ENCODE results near the gene SORCS1.
"Not testable (repeated sequence)": the region's sequence is repeated elsewhere in the genome, so short reads cannot be mapped to it uniquely, and the experiment has no call there.

The SORCS1 gene

DNA sequence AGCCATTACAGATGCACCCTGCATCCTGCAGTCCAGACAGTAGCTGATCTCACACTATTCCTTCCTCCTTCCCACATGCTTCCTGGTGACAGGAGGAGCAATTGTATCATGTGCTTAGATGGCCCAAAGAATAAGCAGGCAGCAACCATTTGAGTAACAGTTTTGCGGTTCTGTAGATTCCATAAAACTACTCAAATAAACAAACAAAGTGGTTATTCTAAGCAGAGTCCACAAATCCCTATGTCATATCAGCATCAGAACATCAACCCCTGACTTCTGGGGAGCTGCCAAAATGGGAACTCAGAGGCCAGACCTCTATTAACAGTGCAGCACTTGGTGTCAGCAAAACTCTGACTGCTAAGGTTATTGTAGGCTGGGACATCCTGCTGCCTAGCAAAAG, 226.0 kb downstream of the SORCS1 start:
- DNase-seq: no peak

DNA sequence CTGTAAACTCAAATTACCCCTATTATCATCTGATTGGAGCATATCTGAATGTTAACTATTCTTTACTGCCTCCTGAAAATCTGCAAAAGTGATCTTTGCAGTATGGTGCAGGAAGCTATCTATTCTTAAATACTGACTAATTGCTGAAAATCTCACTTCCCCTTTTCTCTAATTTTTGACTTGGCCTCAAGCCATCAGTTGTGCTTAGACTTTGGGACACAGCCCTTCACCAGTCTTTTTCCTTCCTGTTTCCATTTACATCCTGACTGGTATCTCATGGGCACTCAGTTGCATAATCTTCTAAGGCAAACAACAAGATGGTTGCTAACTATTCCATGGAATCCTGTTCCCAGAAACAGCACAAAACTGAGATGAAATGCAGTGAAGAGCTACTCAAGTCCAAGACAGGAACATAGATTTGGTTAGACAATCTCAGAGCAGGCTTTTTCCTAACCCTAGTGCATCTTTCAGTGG, 228.5 kb downstream of the SORCS1 start:
- DNase-seq: no peak

DNA sequence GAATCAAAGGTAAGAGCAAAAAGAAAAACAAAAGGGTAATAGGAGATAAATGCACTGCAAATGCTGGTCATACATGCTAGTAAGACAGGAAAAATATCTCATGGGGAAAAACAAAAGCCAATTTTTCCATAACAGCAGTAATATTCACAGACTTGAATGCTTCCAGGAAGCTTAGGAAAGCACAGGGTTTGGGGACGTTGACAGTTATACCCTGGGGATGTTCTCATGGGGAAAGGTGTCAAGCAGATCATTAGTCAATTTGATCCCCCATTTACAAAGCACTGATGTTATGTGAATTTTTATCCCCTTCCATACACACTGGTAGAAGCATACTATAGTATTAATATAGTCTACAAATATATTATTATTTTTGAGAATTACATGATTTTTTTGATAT, 232.7 kb downstream of the SORCS1 start:
- no peak for DNase-seq

DNA sequence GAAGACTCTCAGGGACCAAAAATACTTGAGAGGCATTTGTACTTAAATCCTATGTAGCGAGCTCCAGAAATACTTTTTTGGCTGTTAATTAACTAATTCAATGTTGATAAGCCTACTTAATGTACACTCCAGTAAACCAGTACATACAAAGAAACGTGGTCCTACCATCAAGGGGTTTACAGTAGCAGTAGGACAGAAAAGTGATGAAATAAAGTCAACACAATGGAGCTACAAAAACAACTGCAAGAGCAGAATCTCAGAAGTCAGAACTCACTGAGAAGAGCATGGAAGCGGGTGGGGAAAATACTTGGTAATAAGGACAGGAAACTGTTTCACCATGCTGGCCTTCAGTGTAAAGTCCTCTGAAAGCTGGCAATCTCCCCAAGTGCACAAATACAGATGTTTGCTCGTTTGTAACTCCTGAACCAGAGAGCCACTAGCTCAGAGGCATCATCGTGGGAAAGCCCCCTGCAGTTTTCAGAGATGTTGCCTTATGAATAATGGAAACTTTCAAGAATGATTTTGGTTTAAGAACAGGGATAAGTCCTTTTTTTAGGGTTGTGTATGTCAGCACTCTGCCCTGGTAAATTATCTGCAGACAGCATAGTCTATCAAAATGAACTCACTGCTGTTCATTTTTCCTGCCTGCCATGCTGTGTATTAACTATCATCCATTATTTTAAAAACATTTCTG, 233.2 kb downstream of the SORCS1 start:
- no peak for DNase-seq

DNA sequence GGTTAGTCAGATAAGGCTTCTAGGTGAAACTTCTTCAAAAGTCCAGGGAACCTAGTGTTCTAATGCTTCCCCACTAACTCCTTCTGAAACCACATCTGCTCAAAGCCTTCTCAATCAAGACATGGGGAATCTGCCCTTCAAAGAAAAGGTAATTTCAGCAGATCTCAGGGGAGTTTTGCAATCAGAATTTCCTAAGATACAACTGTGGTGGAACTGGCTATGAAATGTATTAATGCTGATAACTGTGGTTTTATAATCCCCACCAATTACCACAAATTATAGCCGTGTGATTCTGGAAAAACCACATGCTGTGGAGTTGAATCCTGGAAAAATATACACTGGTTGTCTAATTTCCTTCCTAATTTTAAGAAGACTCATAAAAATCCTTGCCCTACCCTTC, 233.8 kb downstream of the SORCS1 start:
- no peak for DNase-seq

DNA sequence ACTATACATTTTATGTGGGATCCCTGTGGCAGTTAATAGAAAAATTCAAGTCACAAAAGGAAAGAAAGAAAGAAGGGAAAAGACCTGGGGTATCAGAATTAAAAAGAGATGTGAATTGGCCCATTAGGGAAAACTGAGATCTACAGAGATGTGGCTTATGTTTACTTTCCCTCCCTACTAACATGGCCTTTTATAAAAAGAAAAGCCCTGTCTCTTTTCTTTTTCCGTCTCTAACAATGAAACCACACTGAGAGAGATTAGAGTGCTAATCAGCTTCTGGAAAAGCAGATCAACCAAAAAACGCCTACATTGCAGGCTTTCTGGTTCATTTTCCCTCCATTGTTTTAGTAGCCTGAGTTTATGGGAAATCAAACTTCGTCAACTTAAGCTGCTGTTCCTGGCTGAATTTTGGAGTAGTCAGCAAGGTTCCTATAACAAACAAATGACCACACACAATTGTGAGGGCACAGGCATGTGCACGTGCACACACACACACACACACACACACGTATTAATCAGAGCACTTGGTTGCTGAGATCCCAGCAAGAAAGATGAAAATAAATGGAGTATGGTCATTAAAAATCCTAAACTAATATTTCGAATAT, 235.1 kb downstream of the SORCS1 start:
- DNase-seq: no peak

DNA sequence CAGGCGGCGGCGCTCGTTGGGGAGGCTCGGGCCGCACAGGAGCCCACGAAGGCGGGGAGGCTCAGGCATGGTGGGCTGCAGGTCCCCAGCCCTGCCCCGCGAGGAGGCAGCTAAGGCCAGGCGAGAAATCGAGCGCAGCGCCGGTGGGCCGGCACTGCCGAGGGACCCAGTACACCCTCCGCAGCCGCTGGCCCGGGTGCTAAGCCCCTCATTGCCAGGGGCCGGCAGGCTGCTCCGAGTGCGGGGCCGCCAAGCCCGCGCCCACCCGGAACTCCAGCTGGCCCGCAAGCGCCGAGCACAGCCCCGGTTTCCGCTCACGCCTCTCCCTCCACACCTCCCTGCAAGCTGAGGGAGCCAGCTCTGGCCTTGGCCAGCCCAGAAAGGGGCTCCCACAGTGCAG, 236.4 kb downstream of the SORCS1 start:
- not testable (repeated sequence) for DNase-seq

DNA sequence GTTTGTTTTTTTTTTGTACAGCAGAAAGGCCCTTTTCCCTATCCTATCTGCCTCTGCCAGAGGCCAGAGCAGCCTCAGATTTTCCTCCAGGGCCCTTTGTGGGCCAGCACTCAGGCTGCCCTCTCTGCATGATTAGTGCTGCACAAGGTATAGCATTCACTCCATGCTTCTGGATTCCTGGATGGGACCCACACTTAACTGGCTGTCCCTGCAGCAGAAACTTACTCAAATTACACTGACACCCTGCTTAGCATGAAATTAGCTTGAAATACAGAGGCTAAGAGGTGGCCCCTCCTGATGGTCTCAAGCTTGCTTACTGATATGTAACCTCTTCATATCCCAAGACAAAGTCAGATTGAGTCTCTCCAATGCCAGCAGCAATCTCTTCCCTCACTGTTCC, 239.3 kb downstream of the SORCS1 start:
- no peak for DNase-seq

DNA sequence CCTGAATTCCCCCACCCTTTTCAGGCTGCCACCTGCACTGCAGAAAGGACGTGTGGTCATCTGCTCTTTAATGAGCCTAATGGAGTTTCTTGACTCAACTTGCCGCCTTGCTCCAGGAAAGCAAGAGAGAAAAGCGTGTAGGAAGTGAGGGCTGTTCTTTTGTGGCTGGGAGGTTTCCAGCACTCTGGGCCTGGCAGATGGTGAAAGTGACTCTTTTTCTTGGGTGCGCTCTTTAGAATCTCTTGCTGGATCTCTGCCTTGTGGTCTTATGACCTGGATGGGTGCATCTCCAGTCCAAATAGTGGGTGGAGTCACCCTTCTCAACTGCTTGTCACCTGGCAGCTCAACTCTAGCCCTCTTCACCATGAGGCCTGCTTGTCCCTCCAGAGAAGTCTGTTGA, 244.0 kb downstream of the SORCS1 start:
- DNase-seq: no peak

DNA sequence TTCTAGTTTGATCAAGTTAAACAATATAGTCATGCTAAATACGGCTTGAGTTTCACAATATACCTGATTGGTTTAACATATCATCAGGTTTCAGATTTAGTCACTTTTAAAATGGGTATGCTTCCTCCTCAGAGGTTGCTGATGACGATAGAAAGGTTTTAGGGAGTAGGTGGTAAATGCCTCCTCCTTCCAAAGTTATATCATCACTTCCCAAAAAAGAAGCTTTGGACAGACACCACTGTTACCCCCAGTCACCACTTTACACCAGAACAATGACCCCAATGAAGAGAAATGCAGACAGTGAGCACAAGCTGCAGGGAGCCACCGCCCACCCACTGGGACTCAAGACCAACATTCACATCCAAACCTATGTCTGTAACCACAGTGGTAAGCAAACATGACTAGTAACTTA, 244.6 kb downstream of the SORCS1 start:
- DNase-seq: no peak

DNA sequence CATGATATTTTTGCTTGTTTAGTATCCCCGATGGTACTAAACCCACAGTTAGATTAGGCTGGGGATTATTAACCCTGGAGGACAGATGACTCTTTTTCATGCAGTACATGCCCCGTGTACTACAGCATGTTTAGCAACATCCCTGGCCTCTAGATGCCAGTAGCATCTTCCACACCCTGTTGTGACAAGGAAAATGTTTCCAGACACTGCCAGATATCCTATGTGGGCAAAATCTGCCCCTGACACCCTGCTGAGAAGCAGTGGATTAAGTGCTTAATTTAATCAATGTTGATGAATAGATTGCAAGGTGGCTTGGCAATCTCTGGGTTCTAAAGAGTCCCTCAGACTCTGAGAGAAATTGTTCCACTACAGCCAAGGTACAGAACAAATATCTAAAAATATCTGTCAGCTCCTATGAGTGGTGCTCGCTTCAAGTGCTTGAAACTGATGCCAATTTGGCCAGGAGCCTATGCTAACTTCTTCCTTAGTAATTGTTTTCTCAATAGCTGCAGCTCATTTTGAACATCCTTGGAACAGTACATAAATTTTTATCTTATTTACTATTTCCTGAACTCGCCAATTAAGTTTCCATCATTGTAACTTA, 247.0 kb downstream of the SORCS1 start:
- DNase-seq: no peak

DNA sequence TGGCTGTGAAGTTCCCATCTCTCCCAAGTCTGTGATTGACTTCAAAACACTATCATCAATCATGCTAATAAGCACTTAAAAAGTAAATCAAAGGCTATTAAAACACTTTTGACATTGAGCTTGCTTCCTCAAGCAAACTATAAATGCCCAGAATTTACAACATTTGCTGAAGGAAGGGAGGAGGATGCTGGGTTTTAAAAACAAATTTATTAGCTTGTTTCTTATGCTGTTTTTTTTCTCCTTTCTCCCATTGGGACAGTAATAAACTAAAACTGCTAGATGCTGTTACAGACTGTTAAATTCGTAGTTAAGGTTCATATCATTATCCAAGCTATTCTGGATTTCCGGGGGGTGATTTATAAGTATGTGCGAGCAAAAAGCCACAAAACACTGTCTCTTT, 250.5 kb downstream of the SORCS1 start:
- no peak for DNase-seq

DNA sequence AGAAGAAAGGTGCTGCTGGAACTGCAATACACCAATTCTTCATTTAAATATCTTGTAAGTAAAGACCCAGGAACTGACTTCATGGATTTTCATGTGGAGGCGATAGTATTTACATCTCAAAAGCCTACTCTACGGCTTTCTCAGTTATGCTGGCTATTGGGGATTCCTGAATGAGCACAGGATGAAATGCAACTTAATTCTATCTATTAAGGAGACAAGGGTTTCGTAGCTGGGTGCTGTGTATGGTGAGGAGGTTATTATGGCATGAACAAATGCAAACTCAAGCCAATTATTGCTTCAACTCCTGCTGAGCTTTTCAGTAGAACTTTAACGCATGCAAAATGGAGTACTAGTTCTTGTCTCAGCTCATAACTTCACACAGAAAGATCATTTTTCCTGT, 251.2 kb downstream of the SORCS1 start:
- no peak for DNase-seq

DNA sequence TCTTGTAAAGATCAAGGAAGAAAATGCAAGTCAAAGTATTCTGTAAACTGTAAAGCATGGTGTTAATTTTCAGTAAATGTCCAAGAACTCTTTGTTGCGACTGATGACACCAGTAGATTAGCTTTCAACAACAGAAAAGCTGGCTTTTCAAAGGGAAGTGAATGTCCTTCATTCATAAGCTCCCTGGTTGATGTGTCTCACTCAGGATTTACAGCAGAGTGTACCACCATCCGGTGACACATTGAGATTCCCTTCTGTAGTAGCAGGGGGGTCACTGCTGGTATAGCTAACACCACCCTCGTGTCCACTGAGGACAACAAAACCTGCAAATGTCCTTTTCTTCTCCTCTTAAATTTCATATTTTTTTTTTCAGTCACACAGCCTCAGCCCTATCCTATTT, 253.4 kb downstream of the SORCS1 start:
- no peak for DNase-seq

DNA sequence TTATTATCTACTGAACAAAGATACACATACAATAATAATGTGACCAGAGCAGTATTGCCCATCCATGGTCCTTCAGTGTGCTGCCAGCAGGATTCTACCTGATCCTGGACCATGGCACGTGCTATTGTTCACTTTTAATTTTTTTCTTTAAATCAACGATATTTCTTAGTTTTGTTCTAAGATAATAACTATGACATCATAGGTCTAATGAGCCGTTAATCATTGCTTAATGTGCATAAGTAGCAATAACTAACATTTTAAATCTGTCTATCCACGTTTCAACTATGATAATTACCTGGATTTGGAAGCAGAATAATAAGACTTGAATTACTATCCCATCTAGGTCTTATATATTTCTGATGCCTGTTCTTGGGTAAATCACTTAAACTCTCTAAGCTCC, 253.8 kb downstream of the SORCS1 start:
- no peak for DNase-seq

DNA sequence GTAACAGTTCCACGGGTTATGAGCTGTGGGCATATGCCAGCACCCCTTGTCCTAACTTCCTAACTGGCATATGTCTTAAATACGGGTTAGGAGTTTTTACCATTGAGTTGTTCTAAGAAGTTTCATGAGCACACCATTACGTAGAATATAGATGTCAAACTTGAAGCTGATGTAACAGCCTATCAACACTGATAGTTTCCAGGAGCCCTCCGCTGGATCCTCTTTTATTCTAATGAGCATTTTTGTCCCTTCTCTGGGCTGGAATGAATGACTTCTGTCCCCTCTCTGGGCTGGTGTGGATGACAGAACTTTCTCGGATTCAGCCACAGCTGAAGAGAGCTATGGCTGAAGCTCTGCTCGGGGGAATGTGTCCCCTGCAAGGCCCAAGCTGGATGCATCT, 256.3 kb downstream of the SORCS1 start:
- no peak for DNase-seq

DNA sequence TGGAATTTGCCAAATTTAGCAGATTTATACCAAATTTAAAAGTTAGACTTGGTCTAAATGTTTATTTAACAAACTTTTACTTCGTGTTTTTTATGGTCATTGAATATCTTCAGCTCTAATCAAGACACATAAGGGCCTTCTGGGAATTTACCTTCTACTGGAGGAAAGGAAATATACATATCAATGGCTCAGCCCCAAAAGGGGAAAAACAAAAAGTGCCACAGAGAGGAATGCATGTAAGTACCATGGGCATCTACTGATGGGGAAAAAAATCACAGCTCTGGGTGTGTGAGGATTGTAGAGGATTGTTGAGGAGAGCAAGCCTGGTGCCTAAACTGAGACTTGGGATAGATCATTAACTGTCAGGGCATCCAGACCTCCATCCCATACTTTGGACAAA, 260.3 kb downstream of the SORCS1 start:
- no peak for DNase-seq

DNA sequence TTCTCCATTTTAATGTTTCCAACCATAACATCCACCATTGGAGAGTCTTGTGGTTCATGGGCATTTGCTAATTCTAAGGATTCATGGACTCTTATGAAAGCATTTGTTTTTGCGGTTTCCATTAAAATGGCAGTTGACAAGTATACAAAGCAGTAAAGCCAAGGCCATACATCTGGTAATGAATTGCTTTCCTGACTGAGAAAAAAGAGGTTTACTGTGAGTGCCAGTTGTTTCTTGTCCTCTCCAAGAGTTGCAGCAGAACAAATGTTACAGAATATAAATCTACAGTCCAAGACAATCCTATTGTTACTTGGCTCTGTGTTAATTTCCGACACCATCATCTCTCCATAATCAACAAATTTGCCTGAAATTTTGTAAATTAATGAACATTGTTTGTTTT, 261.3 kb downstream of the SORCS1 start:
- no peak for DNase-seq

DNA sequence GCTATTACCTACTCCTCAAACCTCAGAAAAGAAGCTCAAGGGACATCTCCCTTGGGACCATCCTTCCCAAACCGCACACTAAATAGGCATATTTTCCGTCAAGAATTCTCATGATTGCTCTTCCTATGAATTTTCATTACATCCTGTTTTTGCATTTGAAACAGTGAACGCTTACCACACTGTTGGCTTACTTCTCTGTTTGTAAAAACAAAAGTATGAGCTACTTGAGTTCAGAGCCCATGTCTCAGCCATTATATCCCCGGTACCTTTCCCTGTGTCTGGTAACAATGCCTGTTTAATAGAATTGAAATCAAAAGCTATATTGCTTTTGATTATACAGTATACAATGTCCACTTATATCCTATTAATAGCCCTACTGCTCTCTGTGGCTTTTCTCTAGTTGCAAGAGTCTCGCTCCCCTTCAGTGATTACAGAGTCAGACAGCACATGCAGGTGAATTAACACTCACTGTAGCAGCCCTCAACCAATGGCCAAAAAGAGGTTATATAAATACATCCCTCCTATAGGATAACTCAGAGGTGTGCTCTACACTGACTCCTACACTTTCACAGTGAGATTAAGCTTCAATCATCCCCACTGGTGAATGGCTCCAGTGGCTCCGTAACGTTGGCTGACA, 264.4 kb downstream of the SORCS1 start:
- DNase-seq: no peak

DNA sequence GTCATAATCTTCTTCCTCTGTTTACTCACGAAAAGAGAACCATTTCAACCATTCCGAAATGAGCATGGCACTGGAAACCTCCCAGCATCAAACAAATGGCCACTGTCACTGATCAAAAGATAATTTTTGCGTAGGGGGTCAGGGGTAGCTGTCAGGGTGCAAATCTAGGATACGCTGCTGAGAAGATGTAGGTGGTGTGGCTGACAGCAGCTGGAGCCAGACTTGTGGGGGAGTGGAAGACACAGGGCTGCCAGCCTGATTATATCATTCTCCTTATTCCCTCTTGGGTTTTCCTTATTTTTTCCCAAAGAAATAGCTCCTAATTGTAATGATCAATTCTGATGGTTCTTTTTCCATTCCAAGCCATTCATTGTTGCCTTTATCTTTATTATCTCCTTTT, 266.1 kb downstream of the SORCS1 start:
- DNase-seq: no peak

DNA sequence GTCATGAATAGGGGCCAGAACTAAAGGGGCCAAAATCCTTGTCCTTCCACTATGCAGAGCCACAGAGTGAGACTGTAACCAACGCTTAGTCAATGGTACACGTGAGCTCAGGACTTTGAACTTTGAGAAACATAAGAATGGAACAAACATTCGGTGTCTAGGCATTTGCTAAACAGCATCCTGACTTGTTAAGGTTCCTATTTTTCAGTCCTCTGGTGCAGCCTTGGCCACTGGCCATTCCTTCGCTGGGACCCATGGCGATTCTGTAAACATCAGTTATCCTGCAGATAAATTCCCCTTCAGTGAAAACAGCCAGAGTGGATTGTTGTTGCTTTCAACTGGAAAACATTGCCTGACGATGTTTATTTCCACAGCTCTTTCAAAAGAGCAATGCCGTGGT, 266.8 kb downstream of the SORCS1 start:
- no peak for DNase-seq

DNA sequence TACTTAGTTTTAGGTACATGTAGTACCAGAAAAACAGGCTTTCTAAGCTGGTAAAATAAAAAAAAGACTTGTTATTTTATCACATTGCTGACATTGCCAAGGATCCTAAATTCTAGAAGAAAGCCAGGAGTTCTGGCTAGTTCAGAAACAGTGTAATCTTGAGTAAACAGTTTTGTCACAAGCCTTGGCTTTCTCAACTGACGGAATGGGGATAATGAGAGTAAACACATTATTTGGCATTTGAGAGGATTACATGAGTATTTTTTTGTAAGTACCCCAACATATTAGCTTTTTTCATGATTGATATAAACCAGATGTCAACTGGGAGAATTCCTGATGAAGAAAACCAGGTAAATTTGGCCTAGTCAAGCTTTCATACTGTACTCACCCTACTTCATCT, 269.8 kb downstream of the SORCS1 start:
- DNase-seq: no peak

DNA sequence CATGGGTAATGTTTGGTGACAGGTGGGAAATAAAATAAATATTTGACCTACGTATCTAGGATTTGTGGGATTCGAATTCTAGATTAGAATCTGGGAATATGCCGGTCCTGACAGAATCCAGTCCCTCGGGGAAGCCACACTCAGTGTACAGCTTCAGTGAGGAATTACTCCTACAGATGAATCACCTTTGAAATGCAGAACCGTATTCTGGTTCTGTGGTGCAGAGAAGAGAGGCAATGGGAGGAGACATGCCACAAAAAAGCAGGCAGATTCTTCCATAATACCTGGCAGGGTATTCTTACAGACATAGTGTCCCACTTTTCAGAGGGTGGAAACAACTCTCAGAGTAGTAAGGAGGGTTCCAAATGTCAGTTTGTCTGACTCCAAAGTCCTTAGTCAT, 286.9 kb downstream of the SORCS1 start:
- no peak for DNase-seq

DNA sequence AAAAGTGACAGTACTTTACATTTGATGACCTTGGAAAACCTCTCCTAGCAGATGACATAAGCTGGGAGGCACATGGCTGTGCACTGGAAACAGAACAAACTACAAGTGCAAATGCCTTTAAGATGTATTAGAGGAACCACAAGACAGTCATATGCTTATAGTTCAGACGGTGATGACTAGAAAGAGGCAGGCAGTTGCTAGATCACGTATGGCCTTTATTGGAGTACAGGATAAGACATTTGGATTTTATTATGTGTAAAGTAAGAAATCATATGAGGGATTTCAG, 290.0 kb downstream of the SORCS1 start:
- DNase-seq: no peak

All from NCI-H345 (cell line).